ENCODE results near the gene TSPEAR.
"Not testable (repeated sequence)": the region's sequence is repeated elsewhere in the genome, so short reads cannot be mapped to it uniquely, and the experiment has no call there.

Gene TSPEAR

DNA sequence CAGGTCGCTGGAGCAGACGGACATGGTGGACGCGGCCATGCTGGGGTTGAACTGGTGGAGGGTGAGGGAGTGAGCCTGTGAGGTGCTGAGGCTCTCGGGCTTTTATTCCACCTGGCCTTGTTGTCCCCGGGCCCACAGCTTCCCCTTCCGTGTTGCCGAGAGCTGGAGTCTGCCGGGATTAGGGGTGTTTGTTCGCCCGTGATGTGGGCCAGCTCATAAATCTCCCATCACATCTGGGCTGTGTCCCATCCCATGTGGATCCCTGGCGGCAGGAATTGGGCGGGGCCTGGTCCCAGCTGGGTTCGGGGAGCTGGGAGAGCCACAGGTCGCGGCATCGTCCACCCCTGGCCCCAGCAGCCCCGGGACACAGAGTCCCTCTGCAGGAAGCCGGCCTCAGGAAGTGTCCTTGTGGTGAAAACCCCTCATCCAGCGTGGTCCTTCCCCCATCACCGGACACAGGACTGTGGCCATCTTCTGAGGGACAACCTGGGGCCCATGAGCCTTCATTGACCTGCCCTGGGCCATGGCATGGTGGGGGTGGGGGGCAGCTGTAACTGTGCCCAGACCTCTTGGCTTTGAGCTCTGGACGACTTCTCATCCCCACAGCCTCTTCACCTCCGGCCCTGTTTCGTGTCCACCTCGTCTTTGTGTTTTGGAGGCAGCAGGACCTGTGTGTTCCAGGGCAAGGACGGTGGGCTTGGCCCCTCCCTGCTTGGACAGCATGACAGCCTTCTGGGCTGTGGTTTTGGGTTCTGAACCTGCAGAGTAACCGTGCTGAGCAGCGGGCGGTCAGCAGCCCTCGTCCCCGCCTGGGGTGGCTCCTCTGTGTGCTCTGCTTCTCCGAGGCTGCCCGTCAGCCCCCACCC is 118.7 kb downstream of the TSPEAR start, which contains the start of gene KRTAP10-6:
Gene KRTAP10-6, minus strand, starts transcription at position 60 of the 866 bp plus-strand sequence. Its CDS starts 21 bp downstream, at position 39.
- TF ChIP-seq, protein P1, sequence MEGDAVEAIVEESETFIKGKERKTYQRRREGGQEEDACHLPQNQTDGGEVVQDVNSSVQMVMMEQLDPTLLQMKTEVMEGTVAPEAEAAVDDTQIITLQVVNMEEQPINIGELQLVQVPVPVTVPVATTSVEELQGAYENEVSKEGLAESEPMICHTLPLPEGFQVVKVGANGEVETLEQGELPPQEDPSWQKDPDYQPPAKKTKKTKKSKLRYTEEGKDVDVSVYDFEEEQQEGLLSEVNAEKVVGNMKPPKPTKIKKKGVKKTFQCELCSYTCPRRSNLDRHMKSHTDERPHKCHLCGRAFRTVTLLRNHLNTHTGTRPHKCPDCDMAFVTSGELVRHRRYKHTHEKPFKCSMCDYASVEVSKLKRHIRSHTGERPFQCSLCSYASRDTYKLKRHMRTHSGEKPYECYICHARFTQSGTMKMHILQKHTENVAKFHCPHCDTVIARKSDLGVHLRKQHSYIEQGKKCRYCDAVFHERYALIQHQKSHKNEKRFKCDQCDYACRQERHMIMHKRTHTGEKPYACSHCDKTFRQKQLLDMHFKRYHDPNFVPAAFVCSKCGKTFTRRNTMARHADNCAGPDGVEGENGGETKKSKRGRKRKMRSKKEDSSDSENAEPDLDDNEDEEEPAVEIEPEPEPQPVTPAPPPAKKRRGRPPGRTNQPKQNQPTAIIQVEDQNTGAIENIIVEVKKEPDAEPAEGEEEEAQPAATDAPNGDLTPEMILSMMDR (IDR thresholded peaks at IDR 0.05) = no peak
- TF ChIP-seq ZFX (IDR thresholded peaks at IDR 0.05; ENCODE audit: borderline replicate concordance) = no peak
- no peak within 1 kb of the TSS for H3K27ac ChIP-seq

DNA sequence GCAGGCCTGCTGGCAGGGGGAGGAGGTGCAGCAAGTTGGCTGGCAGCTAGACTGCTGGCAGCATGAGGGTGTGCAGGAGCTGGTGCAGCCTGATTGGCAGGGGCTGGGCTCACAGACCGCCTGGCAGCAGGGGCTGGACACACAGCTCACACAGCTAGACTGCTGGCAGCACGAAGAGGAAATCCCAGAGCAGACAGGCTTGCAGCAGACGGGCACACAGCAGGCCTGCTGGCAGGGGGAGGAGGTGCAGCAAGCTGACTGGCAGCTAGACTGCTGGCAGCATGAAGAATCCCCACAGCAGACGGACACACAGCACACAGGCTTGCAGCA is 119.6 kb downstream of the TSPEAR start:
- not testable (repeated sequence) for H3K27ac ChIP-seq

DNA sequence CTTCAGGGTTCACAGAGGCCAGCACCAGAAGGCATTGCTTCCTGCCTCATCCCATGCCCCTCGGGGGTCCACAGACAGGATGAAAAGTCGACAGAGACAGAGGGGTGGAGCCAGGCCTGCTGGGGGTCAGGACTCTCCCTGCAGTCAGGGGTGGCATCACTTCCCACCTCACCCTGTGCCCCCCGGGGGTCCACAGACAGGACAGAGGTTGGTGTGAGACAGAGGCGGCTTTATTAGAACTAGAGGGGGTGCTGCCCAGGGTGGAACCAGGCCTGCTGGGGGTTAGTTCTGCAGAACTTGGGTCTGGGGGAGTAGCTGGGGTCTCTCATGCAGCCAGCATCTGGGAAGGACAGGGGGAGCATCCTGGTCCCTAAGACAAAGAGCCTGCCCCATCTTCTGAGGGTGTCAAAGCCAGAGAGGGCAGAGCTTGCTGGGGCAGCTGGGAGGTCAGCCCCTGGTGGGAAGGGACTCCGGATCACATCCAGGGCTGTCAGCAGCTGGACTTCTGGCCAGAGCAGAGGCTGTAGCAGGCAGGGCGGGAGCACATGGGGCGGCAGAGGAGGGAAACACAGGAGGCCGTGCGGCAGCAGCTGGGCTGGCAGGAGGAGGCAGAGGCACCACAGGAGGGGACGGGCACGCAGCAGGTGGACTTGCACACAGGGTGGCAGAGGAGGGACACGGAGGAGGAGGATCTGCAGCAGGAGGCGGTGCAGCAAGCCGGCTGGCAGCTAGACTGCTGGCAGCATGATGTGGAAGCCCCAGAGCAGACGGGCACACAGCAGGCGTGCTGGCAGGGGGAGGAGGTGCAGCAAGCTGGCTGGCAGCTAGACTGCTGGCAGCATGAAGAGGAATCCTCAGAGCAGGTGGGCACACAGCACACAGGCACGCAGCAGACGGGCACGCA is 120.2 kb downstream of the TSPEAR start:
- H3K27ac ChIP-seq = not testable (repeated sequence)

DNA sequence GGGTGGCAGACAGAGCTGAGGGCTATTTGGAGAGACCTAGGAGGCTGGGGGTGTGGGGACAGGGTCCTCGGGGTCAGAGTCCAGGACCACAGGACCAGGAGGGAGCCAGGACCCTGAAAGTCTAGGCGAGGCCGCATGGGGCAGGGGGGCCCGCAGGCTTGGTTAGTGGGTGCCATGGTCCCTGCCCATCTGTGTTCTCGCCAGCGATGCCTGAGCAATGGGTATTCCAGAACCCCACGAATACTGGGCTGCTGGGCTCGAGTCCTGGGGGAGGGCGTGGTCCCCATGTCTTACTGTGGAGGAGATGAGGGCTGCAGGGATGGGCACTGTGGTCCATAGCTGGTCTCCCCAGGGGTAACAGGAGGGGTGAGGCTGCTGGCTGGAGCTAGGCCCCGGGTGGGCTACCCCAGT is 121.1 kb downstream of the TSPEAR start:
- no peak overlapping the region for H3K27ac ChIP-seq
- TF ChIP-seq, protein P1 (IDR thresholded peaks at IDR 0.05) = no peak
- no peak for TF ChIP-seq ZFX (IDR thresholded peaks at IDR 0.05; ENCODE audit: borderline replicate concordance)

DNA sequence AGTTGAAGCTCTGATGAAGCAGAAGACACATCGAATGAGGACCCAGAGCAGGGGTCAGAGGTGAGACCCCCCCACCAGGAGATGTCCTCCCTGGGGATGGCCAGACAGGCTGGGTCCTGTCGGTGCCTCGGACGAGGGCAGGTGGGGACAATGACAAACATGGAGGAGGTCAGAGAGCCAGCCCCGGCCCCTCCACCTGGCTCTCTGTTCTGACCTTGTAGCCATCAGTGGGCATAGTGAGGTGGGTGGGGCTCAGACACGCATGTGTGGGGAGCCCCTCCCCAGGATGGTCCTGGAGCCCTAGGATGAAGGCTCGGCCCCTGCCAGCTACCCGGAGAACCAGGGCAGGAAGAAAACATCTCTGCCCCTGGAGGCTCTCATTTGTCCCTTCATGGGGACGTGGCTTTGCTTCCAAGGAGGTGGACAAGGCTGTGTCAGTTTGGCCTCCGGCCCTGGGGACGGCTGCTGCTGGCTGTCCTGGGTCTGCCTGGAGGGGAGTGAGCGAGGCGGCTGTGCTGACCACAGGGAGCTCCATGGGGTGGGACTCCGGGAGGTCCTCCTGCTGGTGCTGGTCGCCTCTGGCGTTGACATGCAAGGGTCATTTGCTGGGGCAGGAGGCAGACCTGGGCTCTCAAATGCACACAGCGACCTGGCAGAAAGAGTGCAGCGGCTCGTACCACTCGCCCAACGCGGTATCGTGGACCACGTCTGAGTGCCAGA is 121.6 kb downstream of the TSPEAR start:
- no peak overlapping the region for H3K27ac ChIP-seq
- TF ChIP-seq, protein P1 (IDR thresholded peaks at IDR 0.05) = no peak
- TF ChIP-seq ZFX (IDR thresholded peaks at IDR 0.05; ENCODE audit: borderline replicate concordance) = no peak

DNA sequence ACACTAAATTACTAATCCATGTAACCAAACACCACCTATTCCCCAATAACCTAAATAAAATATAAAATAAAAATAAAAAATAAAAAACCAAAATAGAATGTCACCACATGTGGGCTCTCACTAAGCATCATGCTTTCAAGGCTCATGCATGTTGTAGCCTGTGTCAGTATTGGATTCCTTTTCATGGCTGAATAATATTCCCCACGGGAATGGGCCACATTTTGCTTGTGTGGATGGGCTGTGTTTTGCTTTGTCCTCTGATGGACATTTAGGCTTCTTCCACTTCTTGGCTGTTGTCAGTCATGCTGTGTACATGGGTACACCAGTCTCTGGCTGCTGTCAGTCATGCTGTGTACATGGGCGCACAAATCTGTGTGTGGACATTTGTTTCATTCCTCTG is 122.3 kb downstream of the TSPEAR start:
- TF ChIP-seq ZFX (IDR thresholded peaks at IDR 0.05; ENCODE audit: borderline replicate concordance) = no peak
- TF ChIP-seq, protein P1 (IDR thresholded peaks at IDR 0.05) = no peak
- no peak overlapping the region for H3K27ac ChIP-seq

GRCh38 chr21:44585892-44586291 is 125.5 kb downstream of the TSPEAR start:
- TF ChIP-seq, protein P1 (IDR thresholded peaks at IDR 0.05) = no peak
- TF ChIP-seq ZFX (IDR thresholded peaks at IDR 0.05; ENCODE audit: borderline replicate concordance) = no peak
- no peak overlapping the region for H3K27ac ChIP-seq

- TF ChIP-seq ZFX (IDR thresholded peaks at IDR 0.05; ENCODE audit: borderline replicate concordance) = no peak
- TF ChIP-seq, protein P1 (IDR thresholded peaks at IDR 0.05) = no peak
Observed at GRCh38 chr21:44583800-44584147, 127.6 kb downstream of the TSPEAR start.

More at GRCh38 chr21:44583800-44584147, 127.6 kb downstream of the TSPEAR start:
- peak overlapping the region; percentile 44 for H3K27ac ChIP-seq

Measured in 22Rv1 (cell line).